22Rv1 (cell line): ENCODE results near the gene IQGAP1.

Experiments used
- H3K27ac ChIP-seq: fragments of 450-650 bp; 2 replicates; pipeline ENCODE4 v1.5.1; 2017
- CTCF ChIP-seq: fragments of 450-650 bp; IDR thresholded peaks from 2 replicates; pipeline ENCODE4 v1.5.1; 2017; ENCODE audit warnings: mild to moderate bottlenecking
- ZFX ChIP-seq: fragments of 450-650 bp; IDR thresholded peaks from 2 replicates; pipeline ENCODE4 v1.6.1; 2017; ENCODE audit warnings: antibody characterized with exemption, borderline replicate concordance

Gene IQGAP1

GRCh38 chr15:90432253-90432652 is 44.2 kb downstream of the IQGAP1 start:
- H3K27ac ChIP-seq = no peak overlapping the region
- TF ChIP-seq CTCF = no peak
- TF ChIP-seq ZFX = no peak

GRCh38 chr15:90435652-90436337 is 47.8 kb downstream of the IQGAP1 start:
- TF ChIP-seq ZFX (no peak), CTCF (no peak)
- no peak overlapping the region for H3K27ac ChIP-seq

- no peak for TF ChIP-seq CTCF
- no peak for TF ChIP-seq ZFX
- no peak overlapping the region for H3K27ac ChIP-seq
Measured at GRCh38 chr15:90436952-90437351, 48.9 kb downstream of the IQGAP1 start.

GRCh38 chr15:90437516-90437915 is 49.5 kb downstream of the IQGAP1 start:
- no peak overlapping the region for H3K27ac ChIP-seq
- no peak for TF ChIP-seq CTCF
- no peak for TF ChIP-seq ZFX

GRCh38 chr15:90439946-90440345 is 51.9 kb downstream of the IQGAP1 start:
- H3K27ac ChIP-seq = no peak overlapping the region
- TF ChIP-seq CTCF (no peak), ZFX (no peak)

- H3K27ac ChIP-seq = no peak overlapping the region
- no peak for TF ChIP-seq CTCF
- no peak for TF ChIP-seq ZFX
Measured at GRCh38 chr15:90441027-90441426, 53.0 kb downstream of the IQGAP1 start.

- TF ChIP-seq CTCF (no peak), ZFX (no peak)
Measured at GRCh38 chr15:90442423-90442822, 54.4 kb downstream of the IQGAP1 start.

More at GRCh38 chr15:90442423-90442822, 54.4 kb downstream of the IQGAP1 start:
- H3K27ac ChIP-seq = no peak overlapping the region
